Epithelial cell of proximal tubule (primary cell): ENCODE measurements around the gene SHROOM2. TPM values are rescaled to one million over a fixed set of nuclear protein-coding genes. Genes with fewer than 3 reads are reported as not detected.

Source experiments
- DNase-seq: peaks from one replicate; pipeline ENCODE4 v3.0.0-alpha.2; 2011; ENCODE audit warnings: low read depth
- H3K4me3 ChIP-seq: 2 replicates; pipeline ENCODE4 v1.5.1; 2011; ENCODE audit warnings: low read depth, mild to moderate bottlenecking, low read length
- CTCF ChIP-seq: conservative IDR thresholded peaks from 2 replicates; pipeline ENCODE4 v1.5.1; 2012; ENCODE audit warnings: low read depth, mild to moderate bottlenecking, low read length
- total RNA-seq: library from RNA; depleted of rRNA; stranded (reverse); fragments of >200 nt; gene quantifications from 2 replicates; pipeline ENCODE4 v1.2.3, GENCODE V29; 2015

Gene SHROOM2
- total RNA-seq, 1 donor from 2014 or later: 8.9 TPM

DNA sequence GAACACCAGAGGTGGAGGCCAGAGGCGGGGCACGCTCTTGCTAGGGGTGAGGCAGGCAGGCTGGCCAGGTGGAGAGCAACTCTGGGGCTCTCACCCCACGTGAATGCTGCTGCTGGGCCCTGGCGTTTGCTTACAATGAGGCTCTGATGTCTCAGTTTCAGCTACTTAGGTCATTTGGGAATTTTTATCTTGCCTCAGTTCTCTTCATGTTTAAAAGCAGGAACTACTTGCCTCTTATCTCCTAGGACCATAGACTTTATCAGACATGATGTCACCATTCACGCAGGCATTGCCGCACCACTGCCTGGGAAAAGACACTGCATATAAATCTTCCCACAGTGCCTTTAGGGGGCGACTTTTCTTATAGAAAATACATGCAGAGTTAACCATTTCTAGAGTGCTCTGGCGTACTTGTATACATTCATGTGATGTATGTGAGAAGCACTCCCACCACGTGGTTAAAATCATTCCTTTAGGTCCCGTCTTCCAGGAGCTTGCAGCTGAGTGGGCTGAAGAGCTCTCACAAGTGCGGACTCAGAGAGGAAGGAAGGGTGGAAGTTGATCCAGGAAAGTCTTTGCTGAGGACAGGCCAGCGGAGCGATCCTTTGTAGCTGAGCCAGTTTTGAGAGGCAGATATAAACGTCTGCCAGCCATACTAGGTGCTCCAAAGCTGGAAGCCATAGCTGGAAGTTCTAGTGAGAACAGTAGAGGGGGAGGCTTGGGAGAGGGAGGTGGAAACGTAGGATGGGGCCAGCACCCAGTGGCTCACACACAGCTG, 96.6 kb downstream of the SHROOM2 start:
- DNase-seq: no peak
- no peak for TF ChIP-seq CTCF
- H3K4me3 ChIP-seq: no peak overlapping the region

DNA sequence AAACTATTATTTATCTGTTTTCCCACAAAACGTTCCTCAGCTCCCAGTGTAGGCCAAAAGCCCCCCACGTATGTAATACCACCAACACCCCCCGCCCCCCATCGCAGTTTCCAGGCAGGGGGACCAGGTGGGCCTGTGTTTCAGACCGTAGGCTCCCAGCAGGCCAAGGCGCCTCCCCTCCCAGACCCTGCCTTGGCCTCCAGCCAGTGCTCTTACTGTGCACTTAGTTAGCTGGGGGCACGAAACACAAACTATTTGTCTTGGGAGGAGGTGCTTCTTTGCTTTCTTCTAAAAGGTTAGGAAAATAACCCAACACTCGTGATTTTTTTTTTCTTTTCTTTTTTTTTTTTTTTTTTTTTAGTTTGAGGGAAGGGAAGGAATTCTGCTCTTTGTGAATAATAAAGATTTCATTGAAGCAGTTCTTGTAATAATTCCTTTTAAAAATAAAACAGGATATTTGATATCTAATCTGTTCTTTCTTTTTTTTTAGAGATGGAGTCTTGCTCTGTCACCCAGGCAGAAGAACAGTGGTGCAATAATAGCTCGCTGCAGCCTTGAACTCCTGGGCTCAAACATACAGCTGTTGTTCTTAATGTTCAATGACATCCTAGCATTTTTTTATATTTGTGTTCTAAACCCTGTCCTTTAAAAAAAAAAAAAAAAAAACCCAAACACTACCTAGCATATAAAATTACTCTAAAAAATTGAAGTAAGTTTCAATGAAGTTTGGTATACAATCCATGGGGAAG, 98.0 kb downstream of the SHROOM2 start:
- TF ChIP-seq CTCF: no peak
- DNase-seq: no peak
- no peak overlapping the region for H3K4me3 ChIP-seq

GRCh38 chrX:9885150-9885549, 98.9 kb downstream of the SHROOM2 start:
- peak; percentile 70 for TF ChIP-seq CTCF
- no peak overlapping the region for H3K4me3 ChIP-seq
- no peak for DNase-seq

DNA sequence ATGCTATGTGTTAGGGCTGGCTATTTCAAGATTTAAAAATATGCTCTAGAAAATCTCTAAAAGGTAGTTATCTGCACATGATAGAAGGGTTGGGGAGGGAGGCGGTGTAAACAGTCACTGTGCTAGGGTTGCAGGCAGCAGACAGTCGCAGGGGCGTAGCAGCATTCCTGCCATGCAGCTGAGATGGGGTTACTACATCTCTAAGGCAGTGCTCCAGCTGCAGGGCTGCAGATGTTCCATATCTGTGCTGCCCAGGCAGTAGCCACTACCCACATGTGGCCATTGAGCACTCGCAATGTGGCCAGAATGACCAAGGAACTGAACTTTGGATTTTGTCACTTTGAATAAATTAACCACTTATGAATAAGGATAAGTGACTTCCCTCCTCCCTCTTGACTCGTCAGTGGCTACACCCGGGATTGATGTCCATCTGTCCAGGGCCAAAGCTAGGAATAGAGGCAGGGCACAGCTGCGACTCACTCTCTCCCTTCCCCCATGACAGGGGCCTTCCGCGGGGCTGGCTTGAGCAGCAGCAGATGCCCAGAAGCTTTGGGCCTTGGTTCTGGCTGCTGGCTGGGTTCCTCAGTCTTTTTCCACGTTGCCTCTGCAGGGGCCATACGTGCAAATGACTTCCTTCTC, 101.5 kb downstream of the SHROOM2 start:
- no peak for TF ChIP-seq CTCF
- no peak overlapping the region for H3K4me3 ChIP-seq
- no peak for DNase-seq

DNA sequence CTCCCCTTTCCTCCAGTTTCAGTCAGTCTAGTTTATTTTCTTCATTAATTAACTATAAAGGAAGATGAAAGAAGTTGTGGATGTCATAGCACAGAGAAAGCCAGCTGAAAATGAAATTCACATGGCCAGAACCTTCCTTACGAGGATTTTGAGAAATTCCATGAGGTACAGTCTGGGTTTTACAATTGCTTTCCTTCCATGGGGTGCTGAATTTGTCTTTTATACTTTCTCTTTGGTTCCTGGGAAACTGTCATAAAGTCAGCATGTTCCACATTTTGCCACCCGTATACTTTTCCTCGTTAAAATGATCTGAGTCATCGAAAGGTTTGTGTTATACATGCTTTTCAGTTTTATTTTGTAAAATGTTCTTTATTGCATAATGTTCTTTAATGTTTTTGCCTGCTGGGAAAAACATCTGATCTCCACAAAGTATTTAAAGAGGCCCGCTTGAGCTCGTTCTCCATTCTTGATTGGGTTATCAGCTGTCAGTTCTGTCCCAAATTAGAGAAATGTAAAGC, 102.8 kb downstream of the SHROOM2 start:
- no peak for TF ChIP-seq CTCF
- no peak overlapping the region for H3K4me3 ChIP-seq
- no peak for DNase-seq

DNA sequence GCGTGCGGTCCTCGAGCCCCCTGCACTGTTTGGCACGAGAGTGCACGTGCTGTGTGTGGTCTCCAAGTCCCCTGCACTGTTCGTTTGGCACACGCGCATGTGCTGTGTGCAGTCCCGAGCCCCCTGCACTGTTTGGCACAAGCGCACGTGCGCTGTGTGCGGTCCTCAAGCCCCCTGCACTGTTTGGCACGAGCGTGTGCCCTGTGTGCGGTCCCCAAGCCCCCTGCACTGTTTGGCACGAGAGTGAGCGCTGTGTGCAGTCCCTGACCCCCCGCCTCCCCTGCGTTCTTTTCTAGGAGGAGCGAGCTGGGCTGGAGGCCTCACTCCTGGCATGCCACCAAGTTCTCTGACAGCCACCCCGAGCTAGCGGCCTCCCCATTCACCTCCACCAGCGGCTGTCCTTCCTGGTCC, 104.5 kb downstream of the SHROOM2 start:
- no peak for TF ChIP-seq CTCF
- DNase-seq: no peak
- no peak overlapping the region for H3K4me3 ChIP-seq
